Endothelial cell of umbilical vein (primary cell): ENCODE data around the gene UBXN1. TPM values are rescaled to one million over a fixed set of nuclear protein-coding genes. Genes with fewer than 3 reads are reported as not detected.

Source experiments
- BruUV-seq: library from RNA; stranded (reverse); fragments of 400-500 nt; replicated peaks from 2 replicates; lab custom pipeline; 2021; lab: Mats Ljungman, UMichigan
- CTCF ChIA-PET: fragments of 300-600, 350-600 bp; sonication (Branson Sonifier 250); formaldehyde crosslinking; loops from one replicate; lab custom pipeline; 2021; ENCODE audit warnings: antibody characterized with exemption, inconsistent platforms; lab: Charles Lee
- POLR2A ChIA-PET: fragments of 300-600, 350-600 bp; sonication (Branson Sonifier 250); formaldehyde crosslinking; loops from one replicate; lab custom pipeline; 2021; ENCODE audit warnings: antibody characterized with exemption, inconsistent platforms; lab: Charles Lee
- DNase-seq: peaks from one replicate; pipeline ENCODE4 v3.0.0-alpha.2; 2011; ENCODE audit warnings: low read depth, low spot score
- FAIRE-seq: peaks from 2 replicates; lab custom pipeline; 2011; peaks lifted over from hg19 to GRCh38; lab: Jason Lieb, UNC
- H2AFZ ChIP-seq: 2 replicates; pipeline ENCODE4 v1.6.0; 2012; ENCODE audit warnings: low read depth, low read length, control low read depth, inconsistent platforms
- H3K27ac ChIP-seq: 2 replicates; pipeline ENCODE4 v1.5.1; 2011; ENCODE audit warnings: low read depth, mild to moderate bottlenecking, control low read depth, low read length, moderate library complexity; ENCODE audit not compliant: insufficient read depth
- H3K27me3 ChIP-seq, 2 experiments: 2 replicates each; pipeline versions ENCODE4 v1.6.0 to v1.6.1; 2011; ENCODE audit warnings: low read length in 2 of 2, mixed read lengths in 1 of 2; ENCODE audit not compliant: control insufficient read depth in 2 of 2, insufficient read depth in 2 of 2
- H3K36me3 ChIP-seq, 2 experiments: 2 replicates in 1 of 2; 3 replicates in 1 of 2; pipeline ENCODE4 v1.5.1; 2011; ENCODE audit warnings: low read length in 2 of 2, mild to moderate bottlenecking in 1 of 2, moderate library complexity in 1 of 2; ENCODE audit not compliant: control insufficient read depth in 2 of 2, insufficient read depth in 2 of 2; ENCODE audit errors: extremely low read depth in 1 of 2
- H3K4me1 ChIP-seq: 3 replicates; pipeline ENCODE4 v1.5.1; 2011; ENCODE audit warnings: mild to moderate bottlenecking, low read length; ENCODE audit not compliant: control insufficient read depth, insufficient read depth; ENCODE audit errors: extremely low read depth
- H3K4me2 ChIP-seq: 2 replicates; pipeline ENCODE4 v1.6.1; 2011; ENCODE audit warnings: low read length, control low read depth, mixed read lengths; ENCODE audit not compliant: insufficient read depth
- H3K4me3 ChIP-seq, 3 experiments: fragments of 200-600 bp in 1 of 3; sonication (generic), shearing (Covaris generic) in 1 of 3; replicated peaks in 1 of 3; 2 replicates each; pipeline ENCODE4 v1.5.1; 2011 to 2016; ENCODE audit warnings: control low read depth in 3 of 3, low read length in 3 of 3, mild to moderate bottlenecking in 2 of 3, inconsistent platforms in 1 of 3, low read depth in 1 of 3, moderate library complexity in 1 of 3; ENCODE audit not compliant: insufficient read depth in 1 of 3
- H3K79me2 ChIP-seq: 2 replicates; pipeline ENCODE4 v1.6.0; 2012; ENCODE audit warnings: low read length, inconsistent platforms; ENCODE audit not compliant: control insufficient read depth, insufficient read depth
- H3K9ac ChIP-seq: replicated peaks from 2 replicates; pipeline ENCODE3; 2011; ENCODE audit warnings: low read length, control low read depth; ENCODE audit not compliant: insufficient read depth; ENCODE audit errors: extremely low read depth
- H3K9me1 ChIP-seq: replicated peaks from 3 replicates; pipeline ENCODE4 v1.6.0; 2011; ENCODE audit warnings: mild to moderate bottlenecking, low read length; ENCODE audit not compliant: control insufficient read depth, insufficient read depth; ENCODE audit errors: extremely low read depth
- H3K9me3 ChIP-seq: replicated peaks from 2 replicates; pipeline ENCODE4 v1.5.1; 2012; ENCODE audit warnings: low read length, inconsistent platforms; ENCODE audit not compliant: control insufficient read depth, insufficient read depth
- H4K20me1 ChIP-seq: replicated peaks from 2 replicates; pipeline ENCODE3; 2011; ENCODE audit warnings: mild to moderate bottlenecking, low read length; ENCODE audit not compliant: control insufficient read depth, insufficient read depth; ENCODE audit errors: extremely low read depth
- EZH2 ChIP-seq: IDR thresholded peaks from 2 replicates; pipeline ENCODE4 v1.6.1; 2012; ENCODE audit warnings: borderline replicate concordance, low read depth, mild to moderate bottlenecking, moderate library complexity, low read length, inconsistent platforms; ENCODE audit not compliant: severe bottlenecking
- FOS ChIP-seq: IDR thresholded peaks from 2 replicates; pipeline ENCODE4 v1.6.1; 2011; ENCODE audit warnings: mild to moderate bottlenecking, low read length, moderate library complexity, borderline replicate concordance; ENCODE audit not compliant: insufficient read depth
- GATA2 ChIP-seq: IDR thresholded peaks from 2 replicates; pipeline ENCODE4 v1.7.0; 2011; ENCODE audit warnings: low read depth, mild to moderate bottlenecking, moderate library complexity, mixed read lengths, low read length; ENCODE audit not compliant: insufficient read length, insufficient read depth
- JUN ChIP-seq: IDR thresholded peaks from 2 replicates; pipeline ENCODE4 v1.6.1; 2011; ENCODE audit warnings: borderline replicate concordance, low read depth; ENCODE audit not compliant: insufficient read length, insufficient read depth
- MAX ChIP-seq: IDR thresholded peaks from 2 replicates; pipeline ENCODE4 v1.6.1; 2011; ENCODE audit not compliant: insufficient read depth, insufficient read length
- MYC ChIP-seq: IDR thresholded peaks from one replicate; pipeline ENCODE4 v1.6.1; 2011; ENCODE audit warnings: mild to moderate bottlenecking, low read depth, low read length
- POLR2A ChIP-seq: IDR thresholded peaks from 2 replicates; pipeline ENCODE4 v1.6.1; 2012; ENCODE audit warnings: low read depth, mild to moderate bottlenecking, control low read depth, low read length
- POLR2AphosphoS5 ChIP-seq: IDR thresholded peaks from 2 replicates; pipeline ENCODE4 v1.6.1; 2012; ENCODE audit warnings: low read depth, mild to moderate bottlenecking, control low read depth, low read length, moderate library complexity; ENCODE audit not compliant: insufficient read depth
- dilution Hi-C: fragments of 300-500 bp; cut with MboI; formaldehyde crosslinking; loops from one replicate; pipeline ENCODE4 v1.15.0; 2019; ENCODE audit warnings: low sequenced_read_pairs; ENCODE audit not compliant: extremely low pct_ligation_motif_present
- intact Hi-C: fragments of 100-400 bp; cut with micrococcal nuclease; formaldehyde crosslinking; loops from one replicate; pipeline ENCODE4 v1.10.0; 2022
- polyA plus RNA-seq, 4 experiments: library from polyadenylated mRNA; depleted of rRNA in 3 of 4; stranded (reverse) in 3 of 4; unstranded in 1 of 4; fragments of >200 nt; gene quantifications; 2 replicates each; pipeline versions ENCODE4 v1.2.1 to v1.2.3, GENCODE V29; 2011 to 2012; ENCODE audit warnings: missing spikeins in 1 of 4
- total RNA-seq: library from RNA; stranded (reverse); gene quantifications from 2 replicates; pipeline ENCODE4 v1.2.3, GENCODE V29; 2021
- TF ChIP-seq, protein P1 (sequence below), 2 donors: IDR thresholded peaks; 1 replicate in 1 of 2; 2 replicates in 1 of 2; pipeline ENCODE4 v1.5.1; 2011; ENCODE audit warnings: low read length in 2 of 2, mild to moderate bottlenecking in 2 of 2, moderate library complexity in 2 of 2, control low read depth in 1 of 2, inconsistent platforms in 1 of 2, low read depth in 1 of 2; ENCODE audit not compliant: insufficient read depth in 1 of 2; ENCODE audit errors: extremely low read depth in 1 of 2

The UBXN1 gene
- total and polyA plus RNA-seq, 2 donors (not counting 3 experiments of a cell fraction or from before 2014, with no cell fraction given): 113 to 114 TPM

DNA sequence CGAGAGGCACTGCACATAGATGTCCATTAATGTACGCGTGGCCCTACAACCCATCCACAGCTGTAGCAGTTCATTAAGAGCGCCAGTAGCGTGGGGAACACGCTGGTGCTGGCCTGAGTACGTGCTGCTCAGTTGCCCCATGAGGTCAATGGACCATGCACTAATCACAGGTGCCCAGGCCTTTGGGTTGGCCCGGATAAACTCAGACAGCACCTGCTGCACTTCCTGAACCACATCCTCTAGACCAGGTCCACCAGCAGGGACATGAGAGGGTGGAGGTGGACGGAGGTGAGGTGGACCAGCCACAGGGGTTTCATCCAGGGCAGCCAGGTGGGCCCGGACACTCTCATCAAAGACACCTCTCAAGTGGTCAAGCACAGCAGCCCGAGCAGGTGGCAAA lies 29.4 kb downstream of the UBXN1 start:
- Histone ChIP-seq H3K9ac (no peak overlapping the region), H3K9me3 (no peaks in the 10 kb centered on the region), H2AFZ (no peak overlapping the region), H3K4me3 (no peak overlapping the region), H4K20me1 (no peaks in the 10 kb centered on the region), H3K36me3 (peaks cover 7 to 21% of the 10 kb centered on the region in 2 experiments), H3K4me1 (peaks cover 13% of the 10 kb centered on the region), H3K4me2 (no peak overlapping the region), H3K9me1 (no peaks in the 10 kb centered on the region), H3K27ac (no peak overlapping the region), H3K27me3 (no peaks in the 10 kb centered on the region), H3K79me2 (peaks cover 37% of the 10 kb centered on the region)
- TF ChIP-seq MAX (no peak), FOS (no peak), GATA2 (no peak), POLR2A (no peak), EZH2 (no peak), MYC (no peak), JUN (no peak), POLR2AphosphoS5 (no peak)
- TF ChIP-seq, protein P1, sequence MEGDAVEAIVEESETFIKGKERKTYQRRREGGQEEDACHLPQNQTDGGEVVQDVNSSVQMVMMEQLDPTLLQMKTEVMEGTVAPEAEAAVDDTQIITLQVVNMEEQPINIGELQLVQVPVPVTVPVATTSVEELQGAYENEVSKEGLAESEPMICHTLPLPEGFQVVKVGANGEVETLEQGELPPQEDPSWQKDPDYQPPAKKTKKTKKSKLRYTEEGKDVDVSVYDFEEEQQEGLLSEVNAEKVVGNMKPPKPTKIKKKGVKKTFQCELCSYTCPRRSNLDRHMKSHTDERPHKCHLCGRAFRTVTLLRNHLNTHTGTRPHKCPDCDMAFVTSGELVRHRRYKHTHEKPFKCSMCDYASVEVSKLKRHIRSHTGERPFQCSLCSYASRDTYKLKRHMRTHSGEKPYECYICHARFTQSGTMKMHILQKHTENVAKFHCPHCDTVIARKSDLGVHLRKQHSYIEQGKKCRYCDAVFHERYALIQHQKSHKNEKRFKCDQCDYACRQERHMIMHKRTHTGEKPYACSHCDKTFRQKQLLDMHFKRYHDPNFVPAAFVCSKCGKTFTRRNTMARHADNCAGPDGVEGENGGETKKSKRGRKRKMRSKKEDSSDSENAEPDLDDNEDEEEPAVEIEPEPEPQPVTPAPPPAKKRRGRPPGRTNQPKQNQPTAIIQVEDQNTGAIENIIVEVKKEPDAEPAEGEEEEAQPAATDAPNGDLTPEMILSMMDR (IDR thresholded peaks at IDR 0.05; ENCODE audit: extremely low read depth in 1 of 2, insufficient read depth in 1 of 2, low read depth in 1 of 2, low read length in 2 of 2): no peak
- CTCF ChIA-PET: interaction anchor here (1.7 to 1.9 kb wide), 2 partner anchors 45 to 58 kb away, joined by 4 read pairs; partner anchors contain the start of gene TUT1
- BruUV-seq: no TSS peak
- POLR2A ChIA-PET: interaction anchor here (2.5 kb wide), 1 partner anchor 16 kb away, joined by 13 read pairs; the partner anchor contains the start of genes C11orf98 and CSKMT
- FAIRE-seq: no peak
- intact Hi-C loops: no loop called here
- dilution Hi-C loops: no loop called here
- no peak for DNase-seq
